Activated B cell treated with CpG ODN at 0.5 μM for 24 hours (primary cell): ENCODE measurements around the gene TMEM101. TPM values are rescaled to one million over a fixed set of nuclear protein-coding genes. Genes with fewer than 3 reads are reported as not detected.

ENCODE experiments used
- ATAC-seq: fragments of 200-7000 bp; cut with Tn5 transposase; one replicate; pipeline ENCODE4 v1.10.0; 2021; ENCODE audit warnings: low read depth, mild to moderate bottlenecking, moderate library complexity
- CTCF ChIA-PET: fragments of 350-600 bp; sonication (Branson Sonifier 250); formaldehyde crosslinking; loops from one replicate; lab custom pipeline; 2021; ENCODE audit warnings: antibody characterized with exemption; lab: Charles Lee
- POLR2A ChIA-PET: fragments of 350-600 bp; sonication (Branson Sonifier 250); formaldehyde crosslinking; loops from one replicate; lab custom pipeline; 2021; ENCODE audit warnings: antibody characterized with exemption; lab: Charles Lee
- DNase-seq: peaks from one replicate; pipeline ENCODE4 v3.0.0; 2022
- H3K27ac Mint-ChIP-seq: one replicate; pipeline ENCODE4 v1.8.0; 2020; ENCODE audit warnings: mixed read lengths
- H3K27me3 Mint-ChIP-seq: one replicate; pipeline ENCODE4 v1.8.0; 2021; ENCODE audit warnings: mixed read lengths
- H3K36me3 Mint-ChIP-seq: one replicate; pipeline ENCODE4 v1.8.0; 2021; ENCODE audit warnings: low read depth, mixed read lengths
- H3K4me1 Mint-ChIP-seq: one replicate; pipeline ENCODE4 v1.8.0; 2021; ENCODE audit warnings: mixed read lengths
- H3K4me3 Mint-ChIP-seq: one replicate; pipeline ENCODE4 v1.8.0; 2020; ENCODE audit warnings: mild to moderate bottlenecking, mixed read lengths
- H3K9me3 Mint-ChIP-seq: one replicate; pipeline ENCODE4 v1.8.0; 2020; ENCODE audit warnings: mixed read lengths
- CTCF ChIP-seq: fragments of 200-600 bp; IDR thresholded peaks from one replicate; pipeline ENCODE4 v1.8.0; 2022; ENCODE audit warnings: antibody characterized with exemption, mild to moderate bottlenecking
- intact Hi-C: fragments of 100-400 bp; cut with micrococcal nuclease; formaldehyde crosslinking; loops from one replicate; pipeline ENCODE4 v1.15.1; 2024
- total RNA-seq: library from RNA; stranded (reverse); gene quantifications from 2 replicates; pipeline ENCODE4 v1.2.3, GENCODE V29; 2022

The TMEM101 gene
- total RNA-seq, 1 donor from 2014 or later = 24.6 TPM

- ATAC-seq (no peak), DNase-seq (no peak)
- CTCF ChIA-PET = interaction anchor here (1.0 kb wide), 1 partner anchor 36 kb away, joined by 4 read pairs; no protein-coding TSS in a partner anchor
- POLR2A ChIA-PET = no interaction called here
- no peak for TF ChIP-seq CTCF
- Mint-ChIP-seq H3K4me3 (no peak overlapping the region), H3K9me3 (no peaks in the 10 kb centered on the region), H3K27me3 (peaks cover 23% of the 10 kb centered on the region), H3K27ac (no peak overlapping the region), H3K36me3 (no peaks in the 10 kb centered on the region), H3K4me1 (peaks cover 1% of the 10 kb centered on the region)
- intact Hi-C loops = no loop called here
Observed at GRCh38 chr17:43979671-43980070, 35.1 kb downstream of the TMEM101 start.

- CTCF ChIA-PET = interaction anchor here (0.6 to 1.0 kb wide), 2 partner anchors 35 to 213 kb away, joined by 3 to 4 read pairs; no protein-coding TSS in a partner anchor
- peaks cover 22% of the 10 kb centered on the region for H3K27me3 Mint-ChIP-seq
- H3K9me3 Mint-ChIP-seq = no peaks in the 10 kb centered on the region
- intact Hi-C loops = no loop called here
- DNase-seq = no peak
- H3K4me3 Mint-ChIP-seq = no peak overlapping the region
- H3K27ac Mint-ChIP-seq = no peak overlapping the region
- H3K4me1 Mint-ChIP-seq = peaks cover 1% of the 10 kb centered on the region
- H3K36me3 Mint-ChIP-seq = no peaks in the 10 kb centered on the region
- POLR2A ChIA-PET = no interaction called here
- TF ChIP-seq CTCF = no peak
- no peak for ATAC-seq
Observed at GRCh38 chr17:43979011-43979410, 35.8 kb downstream of the TMEM101 start.

- Mint-ChIP-seq H3K36me3 (no peaks in the 10 kb centered on the region), H3K9me3 (no peaks in the 10 kb centered on the region), H3K4me1 (no peaks in the 10 kb centered on the region), H3K27me3 (peaks cover 20% of the 10 kb centered on the region), H3K27ac (no peak overlapping the region), H3K4me3 (no peak overlapping the region)
- TF ChIP-seq CTCF = no peak
- intact Hi-C loops = no loop called here
- ATAC-seq = no peak
- POLR2A ChIA-PET = no interaction called here
- no peak for DNase-seq
- CTCF ChIA-PET = no interaction called here
Observed at GRCh38 chr17:43978078-43978477, 36.7 kb downstream of the TMEM101 start.

- POLR2A ChIA-PET = no interaction called here
- H3K27me3 Mint-ChIP-seq = peaks cover 13% of the 10 kb centered on the region
- no peak overlapping the region for H3K27ac Mint-ChIP-seq
- intact Hi-C loops = no loop called here
- H3K4me1 Mint-ChIP-seq = no peaks in the 10 kb centered on the region
- DNase-seq (no peak), ATAC-seq (no peak)
- H3K4me3 Mint-ChIP-seq = no peak overlapping the region
- no peak for TF ChIP-seq CTCF
- CTCF ChIA-PET = no interaction called here
- no peaks in the 10 kb centered on the region for H3K9me3 Mint-ChIP-seq
- no peaks in the 10 kb centered on the region for H3K36me3 Mint-ChIP-seq
Observed at GRCh38 chr17:43976963-43977837, 37.6 kb downstream of the TMEM101 start.

- Mint-ChIP-seq H3K36me3 (no peaks in the 10 kb centered on the region), H3K9me3 (no peaks in the 10 kb centered on the region), H3K27ac (no peak overlapping the region), H3K27me3 (peaks cover 11% of the 10 kb centered on the region), H3K4me1 (no peaks in the 10 kb centered on the region), H3K4me3 (no peak overlapping the region)
- no peak for TF ChIP-seq CTCF
- DNase-seq = no peak
- ATAC-seq = no peak
- CTCF ChIA-PET = no interaction called here
- POLR2A ChIA-PET = no interaction called here
- intact Hi-C loops = no loop called here
Observed at GRCh38 chr17:43975898-43976297, 38.9 kb downstream of the TMEM101 start.
